Esophagus muscularis mucosa (tissue), 4 donors: ENCODE results near the gene SSRP1. TPM values are rescaled to one million over a fixed set of nuclear protein-coding genes. Genes with fewer than 3 reads are reported as not detected.
A peak's percentile ranks its signal among the peaks of the same experiment; 100 is the strongest.

Experiments
- DNase-seq: peaks from one replicate; pipeline ENCODE4 v3.0.0-alpha.2; 2017; ENCODE audit errors: extremely low spot score
- H3K27ac ChIP-seq, 4 donors: fragments of 200-600 bp; sonication (generic); replicated peaks in 1 of 4; 1 replicate in 3 of 4; 2 replicates in 1 of 4; pipeline ENCODE4 v1.5.1; 2016 to 2019; ENCODE audit warnings: mild to moderate bottlenecking in 1 of 4
- H3K27me3 ChIP-seq, 4 donors: fragments of 200-600 bp; sonication (generic); one replicate each; pipeline versions ENCODE4 v1.5.1 to v1.6.0; 2016 to 2019
- H3K36me3 ChIP-seq, 4 donors: fragments of 200-600 bp; sonication (generic); one replicate each; pipeline ENCODE4 v1.5.1; 2016 to 2019
- H3K4me1 ChIP-seq, 4 donors: fragments of 200-600 bp; sonication (generic); one replicate each; pipeline ENCODE4 v1.5.1; 2016 to 2019
- H3K4me3 ChIP-seq, 4 donors: fragments of 200-600 bp; sonication (generic); 1 replicate in 2 of 4; 2 replicates in 2 of 4; pipeline ENCODE4 v1.5.1; 2016 to 2019; ENCODE audit warnings: mild to moderate bottlenecking in 4 of 4, moderate library complexity in 1 of 4
- H3K9me3 ChIP-seq, 4 donors: fragments of 200-600 bp; sonication (generic); 1 replicate in 3 of 4; 2 replicates in 1 of 4; pipeline ENCODE4 v1.5.1; 2016 to 2019
- CTCF ChIP-seq, 3 experiments: fragments of 200-600 bp in 2 of 3; fragments of 450-650 bp in 1 of 3; sonication (generic) in 2 of 3; IDR thresholded peaks; one replicate each; pipeline ENCODE4 v1.5.1; 2017 to 2019; ENCODE audit warnings: antibody characterized with exemption in 3 of 3, mild to moderate bottlenecking in 2 of 3, moderate library complexity in 1 of 3
- EP300 ChIP-seq: sonication (generic); formaldehyde crosslinking; IDR thresholded peaks from one replicate; pipeline ENCODE4 v1.6.1; 2017; ENCODE audit warnings: antibody characterized with exemption
- POLR2A ChIP-seq: fragments of 450-650 bp; IDR thresholded peaks from one replicate; pipeline ENCODE4 v1.6.1; 2017; ENCODE audit warnings: antibody characterized with exemption, moderate library complexity, mild to moderate bottlenecking, low read depth
- POLR2AphosphoS5 ChIP-seq, 2 donors: sonication (generic); formaldehyde crosslinking; IDR thresholded peaks; one replicate each; pipeline ENCODE4 v1.6.1; 2017; ENCODE audit warnings: antibody characterized with exemption in 2 of 2
- WGBS: methylation state at CpG from one replicate; pipeline ENCODE4 v1.1.5; 2018; 5-methylcytosine and 5-hydroxymethylcytosine counted together
- intact Hi-C: fragments of 100-400 bp; cut with DNase I; formaldehyde crosslinking; loops from one replicate; pipeline ENCODE4 v1.15.1; 2023
- total RNA-seq, 4 donors: library from RNA; depleted of rRNA; stranded (reverse); fragments of >200 nt; gene quantifications; one replicate each; pipeline versions ENCODE4 v1.1.0 to v1.2.1, GENCODE V29; 2016

SSRP1 gene
- total RNA-seq, 4 donors from 2014 or later = 74.6 to 101 (median 88.1) TPM

GRCh38 chr11:57322256-57323166 is 13.2 kb downstream of the SSRP1 start:
- Histone ChIP-seq H3K36me3 (peaks cover 17 to 51% (median 43%) of the 10 kb centered on the region in 4 donors), H3K9me3 (no peaks in the 10 kb centered on the region), H3K27me3 (no peaks in the 10 kb centered on the region), H3K4me3 (peak overlapping the region; percentile 79 to 91 (median 89)), H3K4me1 (peaks cover 55 to 82% (median 81%) of the 10 kb centered on the region in 4 donors), H3K27ac (peak overlapping the region; percentile 94 to 98 (median 98))
- 20% methylated on average over 13 of the region's 13 CpGs for WGBS
- intact Hi-C loops = loop anchor here (10.0 kb wide), 1 partner anchor 342 kb away; the partner anchor contains the start of gene ZDHHC5
- DNase-seq = peak; percentile 98
- peak; percentile 16 for TF ChIP-seq POLR2A
- peak; percentile 75 to 86 for TF ChIP-seq POLR2AphosphoS5 (IDR thresholded peaks at IDR 0.05)
- peak in 1 of 3 experiments; percentile 2 for TF ChIP-seq CTCF (IDR thresholded peaks at IDR 0.05)
- no peak for TF ChIP-seq EP300

- no peak for DNase-seq
- H3K36me3 ChIP-seq = peaks cover 19 to 51% (median 43%) of the 10 kb centered on the region in 4 donors
Measured at GRCh38 chr11:57321388-57322255, 14.1 kb downstream of the SSRP1 start.

GRCh38 chr11:57320719-57321387 is 14.8 kb downstream of the SSRP1 start:
- H3K4me1 ChIP-seq = peaks cover 57 to 89% (median 86%) of the 10 kb centered on the region in 4 donors
- intact Hi-C loops = loop anchor here (10.0 kb wide), 1 partner anchor 344 kb away; the partner anchor contains the start of gene ZDHHC5
- 58% methylated on average over 2 of the region's 2 CpGs for WGBS

More at GRCh38 chr11:57321388-57322255, 14.1 kb downstream of the SSRP1 start:
- Histone ChIP-seq H3K27ac (peak overlapping the region; percentile 94 to 98 (median 98)), H3K9me3 (no peaks in the 10 kb centered on the region), H3K27me3 (no peaks in the 10 kb centered on the region), H3K4me1 (peaks cover 57 to 89% (median 86%) of the 10 kb centered on the region in 4 donors), H3K4me3 (peak overlapping the region; percentile 79 to 91 (median 89))
- no peak for TF ChIP-seq CTCF (IDR thresholded peaks at IDR 0.05)
- TF ChIP-seq EP300 = no peak
- TF ChIP-seq POLR2A = no peak
- no peak for TF ChIP-seq POLR2AphosphoS5 (IDR thresholded peaks at IDR 0.05)
- intact Hi-C loops = loop anchor here (10.0 kb wide), 1 partner anchor 343 kb away; the partner anchor contains the start of gene ZDHHC5
- WGBS = 38% methylated on average over 6 of the region's 6 CpGs

GRCh38 chr11:57320067-57320718 is 15.5 kb downstream of the SSRP1 start:
- peak overlapping the region; percentile 94 to 98 (median 98) for H3K27ac ChIP-seq
- intact Hi-C loops = loop anchor here (10.0 kb wide), 1 partner anchor 345 kb away; the partner anchor contains the start of gene ZDHHC5
- no peaks in the 10 kb centered on the region for H3K27me3 ChIP-seq

More at GRCh38 chr11:57320719-57321387, 14.8 kb downstream of the SSRP1 start:
- Histone ChIP-seq H3K27me3 (no peaks in the 10 kb centered on the region), H3K27ac (peak overlapping the region; percentile 94 to 98 (median 98)), H3K4me3 (peak overlapping the region; percentile 79 to 91 (median 89)), H3K9me3 (no peaks in the 10 kb centered on the region), H3K36me3 (peaks cover 25 to 56% (median 46%) of the 10 kb centered on the region in 4 donors)
- DNase-seq = no peak
- TF ChIP-seq EP300 (no peak), POLR2AphosphoS5 (IDR thresholded peaks at IDR 0.05) (no peak), POLR2A (no peak)

More at GRCh38 chr11:57320067-57320718, 15.5 kb downstream of the SSRP1 start:
- Histone ChIP-seq H3K36me3 (peaks cover 25 to 63% (median 52%) of the 10 kb centered on the region in 4 donors), H3K4me3 (peak overlapping the region in 3 of 4 donors; percentile 11 to 33 (median 14)), H3K9me3 (no peaks in the 10 kb centered on the region), H3K4me1 (peaks cover 58 to 89% (median 86%) of the 10 kb centered on the region in 4 donors)
- WGBS = 78% methylated on average over 6 of the region's 22 CpGs
- no peak for DNase-seq
- TF ChIP-seq POLR2AphosphoS5 (IDR thresholded peaks at IDR 0.05) = no peak
